ENCODE results near the gene PNPT1.

The PNPT1 gene

DNA sequence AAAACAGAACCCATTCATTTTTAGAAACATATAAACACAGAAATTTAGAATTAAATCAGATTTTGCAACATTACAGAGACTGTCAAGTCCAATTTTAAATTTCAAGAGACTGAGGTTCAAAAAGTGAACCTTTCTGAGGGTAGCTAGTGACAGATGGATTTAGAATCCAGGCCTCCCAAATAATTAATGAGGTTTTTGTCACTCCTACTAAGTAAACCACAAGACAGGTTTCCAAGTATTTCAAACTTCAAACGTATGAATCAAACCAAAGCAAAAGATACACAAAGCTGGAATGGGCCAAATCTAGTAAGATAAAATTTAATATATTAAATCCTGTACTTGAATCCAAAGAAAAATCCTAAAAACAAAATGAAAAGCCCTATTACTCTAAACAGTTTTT lies 101.5 kb downstream of the PNPT1 start:
- no peak for DNase-seq

- no peak for DNase-seq
These were observed 102.7 kb downstream of the PNPT1 start for GRCh38 chr2:55590810-55591440.

GRCh38 chr2:55585451-55586080 lies 108.1 kb downstream of the PNPT1 start:
- DNase-seq: no peak

All from CD4-positive, alpha-beta T cell treated with Interleukin-17A for 4 hours (primary cell).